NCI-H446 (cell line): ENCODE data around the gene RNGTT.
"Not testable (repeated sequence)": the region's sequence is repeated elsewhere in the genome, so short reads cannot be mapped to it uniquely, and the experiment has no call there.

Source experiments
- DNase-seq, 2 experiments: peaks; one replicate each; lab custom pipeline; 2025; lab: John Stamatoyannopoulos, UW

The RNGTT gene

GRCh38 chr6:88970301-88970700, 6.9 kb upstream of the RNGTT start:
- DNase-seq: no peak

GRCh38 chr6:88969255-88969654, 5.8 kb upstream of the RNGTT start:
- DNase-seq: not testable (repeated sequence)

- DNase-seq: no peak
These were observed 4.5 kb upstream of the RNGTT start for GRCh38 chr6:88967891-88968290.

GRCh38 chr6:88965691-88966090, 2.3 kb upstream of the RNGTT start:
- no peak for DNase-seq

- no peak for DNase-seq
These were observed 1.1 kb upstream of the RNGTT start for GRCh38 chr6:88964509-88964908.

- no peak for DNase-seq
These were observed 4.6 kb downstream of the RNGTT start for GRCh38 chr6:88958842-88959241.

GRCh38 chr6:88953550-88954386, 9.7 kb downstream of the RNGTT start:
- DNase-seq: no peak

- DNase-seq: no peak
These were observed 11.2 kb downstream of the RNGTT start for GRCh38 chr6:88952065-88952704.

- no peak for DNase-seq
These were observed 17.9 kb downstream of the RNGTT start for GRCh38 chr6:88945415-88946008.

- DNase-seq: no peak
These were observed 29.9 kb downstream of the RNGTT start for GRCh38 chr6:88933521-88933920.

- DNase-seq: not testable (repeated sequence)
These were observed 31.4 kb downstream of the RNGTT start for GRCh38 chr6:88932019-88932418.

- DNase-seq: no peak
These were observed 40.5 kb downstream of the RNGTT start for GRCh38 chr6:88922775-88923548.

GRCh38 chr6:88921734-88922133, 41.7 kb downstream of the RNGTT start:
- DNase-seq: no peak

- no peak for DNase-seq
These were observed 42.4 kb downstream of the RNGTT start for GRCh38 chr6:88920774-88921733.

GRCh38 chr6:88920088-88920487, 43.3 kb downstream of the RNGTT start:
- DNase-seq: no peak

- no peak for DNase-seq
These were observed 44.4 kb downstream of the RNGTT start for GRCh38 chr6:88919032-88919431.

- DNase-seq: no peak
These were observed 46.7 kb downstream of the RNGTT start for GRCh38 chr6:88916615-88917208.

- DNase-seq: no peak
These were observed 48.4 kb downstream of the RNGTT start for GRCh38 chr6:88914895-88915598.

GRCh38 chr6:88914180-88914579, 49.2 kb downstream of the RNGTT start:
- no peak for DNase-seq

- DNase-seq: no peak
These were observed 49.9 kb downstream of the RNGTT start for GRCh38 chr6:88913471-88913870.
